ENCODE data around the gene TMOD2. TPM values are rescaled to one million over a fixed set of nuclear protein-coding genes. Genes with fewer than 3 reads are reported as not detected.

Gene TMOD2
- total and polyA plus RNA-seq, 2 donors from 2014 or later, result 2.5 to 9.3 TPM

- Histone ChIP-seq H3K4me3 (ENCODE audit: low read length in 3 of 3) (no peak overlapping the region), H3K4me1 (ENCODE audit: control insufficient read depth in 2 of 3, insufficient read depth in 2 of 3, low read depth in 1 of 3, low read length in 3 of 3) (no peaks in the 10 kb centered on the region), H3K27ac (ENCODE audit: low read depth in 2 of 2, low read length in 2 of 2) (no peak overlapping the region), H3K9me3 (ENCODE audit: control insufficient read depth in 2 of 3, insufficient read depth in 1 of 3, low read length in 3 of 3) (no peaks in the 10 kb centered on the region), H3K36me3 (ENCODE audit: control insufficient read depth in 2 of 3, insufficient read depth in 3 of 3, low read length in 3 of 3) (no peaks in the 10 kb centered on the region), H3K9ac (ENCODE audit: low read length in 3 of 3) (no peak overlapping the region), H3K27me3 (ENCODE audit: control insufficient read depth, insufficient read depth, low read length) (no peaks in the 10 kb centered on the region)
- TF ChIP-seq CTCF (IDR thresholded peaks at IDR 0.05; ENCODE audit: borderline replicate concordance, extremely low read depth, insufficient read depth), result no peak
- DNase-seq (no peak), FAIRE-seq (no peak)
- intact Hi-C loops (cut with DNase I), result no loop called here
These were observed 29.2 kb downstream of the TMOD2 start for GRCh38 chr15:51780636-51781035.

- no peak overlapping the region for H3K27ac ChIP-seq (ENCODE audit: low read depth in 2 of 2, low read length in 2 of 2)
- no peaks in the 10 kb centered on the region for H3K4me1 ChIP-seq (ENCODE audit: control insufficient read depth in 2 of 3, insufficient read depth in 2 of 3, low read depth in 1 of 3, low read length in 3 of 3)
- H3K36me3 ChIP-seq (ENCODE audit: control insufficient read depth in 2 of 3, insufficient read depth in 3 of 3, low read length in 3 of 3), result no peaks in the 10 kb centered on the region
- intact Hi-C loops (cut with DNase I), result no loop called here
- no peak for DNase-seq
- no peaks in the 10 kb centered on the region for H3K27me3 ChIP-seq (ENCODE audit: control insufficient read depth, insufficient read depth, low read length)
- no peak overlapping the region for H3K9ac ChIP-seq (ENCODE audit: low read length in 3 of 3)
- H3K4me3 ChIP-seq (ENCODE audit: low read length in 3 of 3), result no peak overlapping the region
- no peak for TF ChIP-seq CTCF (IDR thresholded peaks at IDR 0.05; ENCODE audit: borderline replicate concordance, extremely low read depth, insufficient read depth)
- H3K9me3 ChIP-seq (ENCODE audit: control insufficient read depth in 2 of 3, insufficient read depth in 1 of 3, low read length in 3 of 3), result no peaks in the 10 kb centered on the region
- FAIRE-seq, result no peak
These were observed 30.1 kb downstream of the TMOD2 start for GRCh38 chr15:51781506-51781905.

DNA sequence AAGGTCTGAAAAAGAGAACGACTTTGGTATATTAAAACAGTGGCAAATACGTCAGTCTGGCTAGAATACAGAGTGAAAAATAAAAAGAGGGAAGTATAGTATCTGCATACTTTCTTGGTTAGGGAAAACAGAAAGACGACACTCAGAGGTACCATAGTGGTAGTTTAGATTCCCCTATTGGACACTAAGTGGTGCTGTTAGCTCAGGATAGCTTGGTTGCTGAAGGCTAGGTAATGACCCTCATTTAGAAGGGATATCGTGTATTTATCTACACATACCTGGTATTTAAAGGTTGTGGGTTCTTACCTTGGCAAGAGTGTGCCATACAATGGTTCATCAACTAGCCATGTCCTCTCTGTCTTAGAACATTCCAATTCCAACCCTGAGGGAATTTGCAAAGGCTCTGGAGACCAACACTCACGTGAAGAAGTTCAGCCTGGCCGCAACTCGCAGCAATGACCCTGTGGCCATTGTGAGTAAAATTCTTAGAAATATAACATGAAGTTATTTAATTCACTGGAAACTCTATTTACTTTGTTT, 31.0 kb downstream of the TMOD2 start:
- intact Hi-C loops (cut with DNase I), result no loop called here

More for the DNA sequence above, 31.0 kb downstream of the TMOD2 start:
- Histone ChIP-seq H3K27ac (ENCODE audit: low read depth in 2 of 2, low read length in 2 of 2) (no peak overlapping the region), H3K9me3 (ENCODE audit: control insufficient read depth in 2 of 3, insufficient read depth in 1 of 3, low read length in 3 of 3) (no peaks in the 10 kb centered on the region), H3K4me3 (ENCODE audit: low read length in 3 of 3) (no peak overlapping the region), H3K27me3 (ENCODE audit: control insufficient read depth, insufficient read depth, low read length) (no peaks in the 10 kb centered on the region), H3K9ac (ENCODE audit: low read length in 3 of 3) (no peak overlapping the region), H3K4me1 (ENCODE audit: control insufficient read depth in 2 of 3, insufficient read depth in 2 of 3, low read depth in 1 of 3, low read length in 3 of 3) (no peaks in the 10 kb centered on the region), H3K36me3 (ENCODE audit: control insufficient read depth in 2 of 3, insufficient read depth in 3 of 3, low read length in 3 of 3) (no peaks in the 10 kb centered on the region)
- DNase-seq (no peak), FAIRE-seq (no peak)
- TF ChIP-seq CTCF (IDR thresholded peaks at IDR 0.05; ENCODE audit: borderline replicate concordance, extremely low read depth, insufficient read depth), result no peak

Data from kidney (tissue), 14 donors.